SK-N-SH treated with all-trans-retinoic acid at 6 μM for 48 hours (cell line): ENCODE data around the gene EHD4.

Source experiments
- BACH2 ChIP-seq: fragments of 250-450 bp; sonication (Bioruptor Pico); IDR thresholded peaks from 2 replicates; pipeline ENCODE4 v1.9.0; 2021; ENCODE audit warnings: mild to moderate bottlenecking, borderline replicate concordance
- CSDC2 ChIP-seq: fragments of 250-450 bp; sonication (Bioruptor Pico); IDR thresholded peaks from 2 replicates; pipeline ENCODE4 v1.5.0; 2020; ENCODE audit warnings: mild to moderate bottlenecking, moderate library complexity
- ESRRG ChIP-seq: fragments of 250-450 bp; sonication (Bioruptor Pico); IDR thresholded peaks from 2 replicates; pipeline ENCODE4 v1.6.1; 2021; ENCODE audit warnings: mild to moderate bottlenecking
- RARB ChIP-seq: fragments of 250-450 bp; sonication (Bioruptor Pico); IDR thresholded peaks from 2 replicates; pipeline ENCODE4 v1.8.0; 2021; ENCODE audit warnings: mild to moderate bottlenecking, moderate library complexity
- SNAI2 ChIP-seq: fragments of 250-450 bp; sonication (Bioruptor Pico); IDR thresholded peaks from 2 replicates; pipeline ENCODE4 v1.5.0; 2020; ENCODE audit warnings: mild to moderate bottlenecking, moderate library complexity
- TCF4 ChIP-seq: fragments of 250-450 bp; sonication (Bioruptor Pico); IDR thresholded peaks from 2 replicates; pipeline ENCODE4 v1.8.0; 2021; ENCODE audit warnings: mild to moderate bottlenecking, moderate library complexity, borderline replicate concordance
- TOX ChIP-seq: fragments of 250-450 bp; sonication (Bioruptor Pico); IDR thresholded peaks from 2 replicates; pipeline ENCODE4 v1.8.0; 2021; ENCODE audit warnings: mild to moderate bottlenecking, moderate library complexity, borderline replicate concordance
- TSHZ2 ChIP-seq: fragments of 250-450 bp; sonication (Bioruptor Pico); IDR thresholded peaks from 2 replicates; pipeline ENCODE4 v1.5.0; 2020; ENCODE audit warnings: mild to moderate bottlenecking, moderate library complexity
- ZFP3 ChIP-seq: fragments of 250-450 bp; sonication (Bioruptor Pico); IDR thresholded peaks from 2 replicates; pipeline ENCODE4 v1.5.0; 2020; ENCODE audit warnings: mild to moderate bottlenecking, moderate library complexity
- ZFP30 ChIP-seq: fragments of 450-650 bp; formaldehyde crosslinking; IDR thresholded peaks from 2 replicates; pipeline ENCODE4 v1.5.0; 2022; ENCODE audit warnings: mild to moderate bottlenecking, moderate library complexity
- ZNF565 ChIP-seq: fragments of 450-650 bp; formaldehyde crosslinking; conservative IDR thresholded peaks from 2 replicates; pipeline ENCODE4 v1.5.0; 2020; ENCODE audit warnings: low read depth, mild to moderate bottlenecking, moderate library complexity
- TF ChIP-seq, protein P1 (sequence below): fragments of 250-450 bp; sonication (Bioruptor Pico); IDR thresholded peaks from 2 replicates; pipeline ENCODE4 v1.8.0; 2020; ENCODE audit warnings: mild to moderate bottlenecking, moderate library complexity, borderline replicate concordance

GRCh38 chr15:41868321-41868720 lies 104.0 kb downstream of the EHD4 start:
- TF ChIP-seq ZNF565 (no peak), ZFP3 (CRISPR knock-in tag) (no peak), TCF4 (no peak), BACH2 (CRISPR knock-in tag) (no peak), ESRRG (no peak), TOX (no peak), SNAI2 (no peak), RARB (CRISPR knock-in tag) (no peak), TSHZ2 (CRISPR knock-in tag) (no peak), ZFP30 (CRISPR knock-in tag) (no peak), CSDC2 (CRISPR knock-in tag) (no peak)
- TF ChIP-seq, protein P1, sequence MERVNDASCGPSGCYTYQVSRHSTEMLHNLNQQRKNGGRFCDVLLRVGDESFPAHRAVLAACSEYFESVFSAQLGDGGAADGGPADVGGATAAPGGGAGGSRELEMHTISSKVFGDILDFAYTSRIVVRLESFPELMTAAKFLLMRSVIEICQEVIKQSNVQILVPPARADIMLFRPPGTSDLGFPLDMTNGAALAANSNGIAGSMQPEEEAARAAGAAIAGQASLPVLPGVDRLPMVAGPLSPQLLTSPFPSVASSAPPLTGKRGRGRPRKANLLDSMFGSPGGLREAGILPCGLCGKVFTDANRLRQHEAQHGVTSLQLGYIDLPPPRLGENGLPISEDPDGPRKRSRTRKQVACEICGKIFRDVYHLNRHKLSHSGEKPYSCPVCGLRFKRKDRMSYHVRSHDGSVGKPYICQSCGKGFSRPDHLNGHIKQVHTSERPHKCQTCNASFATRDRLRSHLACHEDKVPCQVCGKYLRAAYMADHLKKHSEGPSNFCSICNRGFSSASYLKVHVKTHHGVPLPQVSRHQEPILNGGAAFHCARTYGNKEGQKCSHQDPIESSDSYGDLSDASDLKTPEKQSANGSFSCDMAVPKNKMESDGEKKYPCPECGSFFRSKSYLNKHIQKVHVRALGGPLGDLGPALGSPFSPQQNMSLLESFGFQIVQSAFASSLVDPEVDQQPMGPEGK (CRISPR knock-in tag) = no peak
